ENCODE measurements around the gene THAP6.
"Not testable (repeated sequence)": the region's sequence is repeated elsewhere in the genome, so short reads cannot be mapped to it uniquely, and the experiment has no call there.

Gene THAP6

DNA sequence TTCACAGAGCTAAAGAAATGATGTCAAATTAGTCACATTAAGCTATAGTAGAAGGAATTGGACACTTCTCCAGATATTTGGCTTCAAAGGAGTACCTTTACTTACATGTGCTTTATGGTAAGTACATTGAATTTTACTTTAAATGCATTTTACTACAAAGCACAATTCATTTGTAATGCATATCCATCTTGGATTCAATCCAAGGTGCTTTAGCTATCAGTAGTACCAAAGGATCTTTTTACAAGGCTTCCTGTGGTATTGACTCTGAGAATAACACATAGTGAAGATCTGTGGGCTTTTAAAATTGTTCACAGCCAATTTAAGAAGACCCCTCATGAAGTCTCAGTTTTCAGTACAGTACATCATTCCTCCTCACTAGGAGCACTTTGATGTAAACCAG is 13.2 kb downstream of the THAP6 start:
- no peak for DNase-seq

DNA sequence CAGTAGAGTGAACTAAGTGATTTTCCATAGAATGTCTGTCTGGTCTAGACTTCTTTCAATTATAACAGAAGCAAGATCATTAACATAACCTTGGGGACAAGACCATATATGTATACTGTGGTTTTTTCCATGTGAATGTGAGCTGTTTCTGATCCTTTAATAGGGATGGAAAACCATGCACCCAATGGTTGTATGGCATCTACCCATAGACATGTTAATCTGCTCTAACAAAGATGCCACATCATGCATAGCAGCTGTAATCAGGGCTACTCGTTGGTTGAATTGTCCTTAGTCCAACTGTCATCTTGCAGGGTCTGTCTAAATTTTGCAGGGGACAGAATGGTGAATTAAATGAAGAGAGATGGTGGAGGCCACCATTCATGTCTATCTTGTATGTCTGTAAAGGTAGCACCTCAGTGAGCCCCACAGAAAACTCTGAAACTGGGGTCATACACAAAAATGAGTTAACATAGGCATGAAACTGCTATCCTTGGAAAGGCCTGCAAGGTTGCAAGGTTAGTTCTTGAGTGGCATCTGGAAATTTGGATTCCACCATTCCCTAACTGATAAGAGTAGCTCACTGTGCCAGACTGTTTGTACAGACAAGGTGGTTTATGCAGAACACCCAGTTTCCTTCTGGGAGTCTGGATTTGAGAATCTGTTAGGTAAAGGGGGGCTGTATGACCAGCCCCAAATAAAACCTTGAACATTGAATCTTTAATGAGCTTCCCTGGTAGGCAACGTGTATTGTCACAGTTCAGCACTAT is 16.5 kb downstream of the THAP6 start:
- no peak for DNase-seq

DNA sequence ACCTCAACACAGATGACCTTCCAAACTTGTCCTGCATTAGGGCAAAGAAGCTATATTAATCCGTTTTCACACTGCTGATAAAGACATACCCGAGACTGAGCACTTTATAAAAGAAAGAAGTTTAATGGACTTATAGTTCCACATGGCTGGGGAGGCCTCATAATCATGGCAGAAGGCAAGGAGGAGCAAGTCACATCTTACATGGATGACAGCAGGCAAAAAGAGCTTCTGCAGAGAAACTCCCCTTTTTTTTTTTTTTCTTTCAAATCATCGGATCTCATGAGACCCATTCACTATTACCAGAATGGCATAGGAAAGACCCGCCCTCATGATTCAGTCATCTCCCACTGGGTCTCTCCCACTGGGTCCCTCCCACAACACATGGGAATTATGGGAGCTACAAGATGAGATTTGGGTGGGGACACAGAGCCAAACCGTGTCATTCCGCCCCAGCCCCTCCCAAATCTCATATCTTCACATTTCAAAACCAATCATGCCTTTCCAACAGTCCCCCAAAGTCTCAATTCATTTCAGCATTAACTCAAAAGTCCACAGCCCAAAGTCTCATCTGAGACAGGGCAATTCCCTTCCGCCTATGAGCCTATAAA is 17.4 kb downstream of the THAP6 start:
- not testable (repeated sequence) for DNase-seq

DNA sequence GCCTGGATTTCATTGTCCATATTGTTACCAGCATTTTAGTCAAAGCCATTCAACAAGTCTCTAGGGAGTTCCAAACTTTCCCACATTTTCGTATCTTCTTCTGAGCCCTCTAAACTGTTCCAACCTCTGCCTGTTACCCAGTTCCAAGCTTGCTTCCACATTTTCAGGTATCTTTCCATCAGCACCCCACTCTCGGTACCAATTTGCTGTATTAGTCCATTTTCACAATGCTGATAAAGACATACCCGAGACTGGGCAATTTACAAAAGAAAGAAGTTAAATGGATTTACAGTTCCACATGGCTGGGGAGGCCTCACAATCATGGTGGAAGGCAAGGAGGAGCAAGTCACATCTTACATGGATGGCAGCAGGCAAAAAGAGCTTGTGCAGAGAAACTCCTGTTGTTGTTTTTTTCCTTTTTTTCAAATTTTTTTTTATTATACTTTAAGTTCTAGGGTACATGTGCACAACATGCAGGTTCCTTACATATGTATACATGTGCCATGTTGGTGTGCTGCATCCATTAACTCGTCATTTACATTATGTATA is 19.1 kb downstream of the THAP6 start:
- not testable (repeated sequence) for DNase-seq

DNA sequence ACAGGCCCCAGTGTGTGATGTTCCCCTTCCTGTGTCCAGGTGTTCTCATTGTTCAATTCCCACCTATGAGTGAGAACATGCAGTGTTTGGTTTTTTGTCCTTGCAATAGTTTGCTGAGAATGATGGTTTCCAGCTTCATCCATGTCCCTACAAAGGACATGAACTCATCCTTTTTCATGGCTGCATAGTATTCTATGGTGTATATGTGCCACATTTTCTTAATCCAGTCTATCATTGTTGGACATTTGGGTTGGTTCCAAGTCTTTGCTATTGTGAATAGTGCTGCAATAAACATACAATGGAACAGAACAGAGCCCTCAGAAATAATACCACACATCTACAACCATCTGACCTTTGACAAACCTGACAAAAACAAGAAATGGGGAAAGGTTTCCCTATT is 19.7 kb downstream of the THAP6 start:
- not testable (repeated sequence) for DNase-seq

DNA sequence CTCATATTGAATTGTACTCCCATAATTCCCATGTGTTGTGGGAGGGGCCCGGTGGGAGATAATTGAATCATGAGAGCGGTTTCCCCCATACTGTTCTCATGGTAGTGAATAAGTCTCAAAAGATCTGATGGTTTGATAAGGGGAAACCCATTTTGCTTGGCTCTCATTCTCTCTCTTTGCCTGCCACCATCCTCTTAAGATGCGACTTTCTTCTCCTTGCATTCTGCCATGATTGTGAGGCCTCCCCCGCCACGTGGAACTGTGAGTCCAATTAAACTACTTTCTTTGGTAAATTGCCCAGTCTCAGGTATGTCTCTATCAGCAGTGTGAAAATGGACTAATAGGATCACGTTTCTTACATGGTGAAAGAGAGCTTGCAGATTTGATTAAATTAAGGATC is 23.0 kb downstream of the THAP6 start:
- not testable (repeated sequence) for DNase-seq

DNA sequence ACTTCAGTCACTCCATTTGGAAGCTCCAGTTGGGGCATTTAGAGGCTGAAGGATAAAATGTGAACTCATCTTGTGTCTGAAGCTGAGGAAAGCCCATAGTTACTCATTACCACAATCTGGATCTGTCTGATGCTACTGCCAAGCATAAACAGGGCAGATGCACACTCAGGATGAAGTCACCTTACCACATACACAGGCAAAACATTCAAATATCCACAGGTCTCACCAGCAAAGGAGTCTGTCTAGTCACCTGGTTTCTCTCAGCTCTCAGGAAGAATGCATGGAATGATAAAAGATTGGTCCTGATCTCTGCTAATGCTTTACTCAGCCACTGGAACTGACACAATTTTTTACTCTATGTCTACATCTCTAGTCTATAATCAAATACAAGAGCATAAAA is 28.6 kb downstream of the THAP6 start:
- DNase-seq: peak; percentile 4

DNA sequence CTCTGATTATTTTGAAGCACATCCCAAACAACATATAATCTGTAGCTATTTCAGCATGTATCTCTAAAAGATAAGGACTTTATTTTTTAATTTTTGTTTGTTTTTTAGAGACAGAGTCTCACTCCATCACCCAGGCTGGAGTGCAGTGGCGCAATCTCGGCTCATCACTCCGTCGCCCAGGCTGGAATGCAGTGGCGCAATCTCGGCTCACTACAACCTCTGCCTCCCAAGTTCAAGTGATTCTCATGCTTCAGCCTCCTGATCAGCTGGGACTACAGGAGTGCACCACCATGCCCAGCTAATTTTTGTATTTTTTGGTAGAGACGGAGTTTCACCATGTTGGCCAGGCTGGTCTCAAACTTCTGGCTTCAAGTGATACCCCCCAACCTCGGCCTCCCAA is 29.9 kb downstream of the THAP6 start:
- not testable (repeated sequence) for DNase-seq

DNA sequence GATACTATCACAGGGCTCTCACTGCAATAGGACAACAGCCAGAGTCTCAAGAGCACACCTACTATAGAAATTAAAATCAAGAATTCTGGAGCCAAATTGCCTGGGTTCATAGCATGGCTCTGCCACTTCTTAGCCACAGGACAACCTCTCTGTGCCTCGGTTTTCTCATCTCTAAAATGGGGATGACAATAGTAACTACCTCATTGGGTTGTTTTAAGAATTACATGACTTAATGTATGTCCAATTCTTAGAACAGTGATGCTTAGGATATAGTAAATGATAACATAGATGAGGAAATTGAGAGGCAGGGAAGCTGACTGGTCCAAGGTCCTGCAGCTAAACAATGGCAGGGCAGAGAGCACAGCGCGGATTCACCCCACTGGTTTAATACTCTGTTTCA is 30.6 kb downstream of the THAP6 start:
- no peak for DNase-seq

DNA sequence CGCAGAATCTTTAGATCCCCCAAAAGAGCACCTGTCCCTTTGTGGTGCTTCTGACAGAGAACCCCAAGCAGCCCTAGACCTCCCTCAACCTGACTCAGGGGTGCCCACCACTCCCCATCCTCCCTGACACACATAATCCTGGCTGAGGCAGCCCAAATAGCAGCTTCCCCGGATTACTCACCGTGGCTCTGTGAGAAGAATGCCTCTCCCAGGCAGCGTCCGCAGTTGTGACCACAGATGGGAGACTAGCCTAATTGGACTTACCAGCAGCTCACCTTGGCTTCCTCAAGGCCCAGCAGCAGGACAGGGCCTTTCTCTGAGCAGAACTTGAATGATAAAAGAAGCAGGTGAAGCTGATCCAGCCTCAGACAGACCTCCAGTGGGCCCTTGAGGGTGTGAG is 31.3 kb downstream of the THAP6 start:
- DNase-seq: no peak

DNA sequence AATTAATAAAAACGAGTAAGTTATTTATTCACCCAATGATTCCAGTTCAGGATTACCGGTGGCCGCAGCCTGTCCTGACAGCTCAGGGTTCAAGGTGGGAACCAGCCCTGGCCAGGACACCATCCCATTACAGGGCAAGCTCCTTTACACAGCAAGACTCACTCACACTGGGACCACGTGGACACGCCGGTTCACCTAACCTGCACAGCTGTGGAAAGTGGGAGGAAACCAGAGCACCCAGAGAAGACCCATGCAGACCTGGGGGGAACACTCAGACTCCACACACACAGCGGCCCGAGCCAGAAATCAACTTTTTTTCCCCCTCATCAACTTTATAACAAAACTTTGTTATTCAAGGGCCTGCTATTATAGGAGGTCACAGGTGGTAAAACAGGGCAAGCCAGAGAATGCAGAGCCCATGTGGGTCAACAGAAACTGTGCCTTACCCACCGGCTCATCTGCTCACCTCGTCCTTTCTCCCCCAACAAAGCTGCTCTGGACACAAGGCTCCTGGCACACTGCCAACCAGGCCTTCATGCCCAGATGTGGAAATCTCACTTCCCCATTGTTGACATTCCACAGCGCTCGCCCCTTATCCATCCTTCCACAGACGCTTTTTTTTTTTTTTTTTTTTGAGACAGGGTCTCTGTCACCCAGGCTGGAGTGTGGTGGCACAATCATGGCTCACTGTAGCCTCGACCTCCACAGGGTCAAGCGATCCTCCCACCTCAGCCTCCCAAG is 33.5 kb downstream of the THAP6 start:
- no peak for DNase-seq

DNA sequence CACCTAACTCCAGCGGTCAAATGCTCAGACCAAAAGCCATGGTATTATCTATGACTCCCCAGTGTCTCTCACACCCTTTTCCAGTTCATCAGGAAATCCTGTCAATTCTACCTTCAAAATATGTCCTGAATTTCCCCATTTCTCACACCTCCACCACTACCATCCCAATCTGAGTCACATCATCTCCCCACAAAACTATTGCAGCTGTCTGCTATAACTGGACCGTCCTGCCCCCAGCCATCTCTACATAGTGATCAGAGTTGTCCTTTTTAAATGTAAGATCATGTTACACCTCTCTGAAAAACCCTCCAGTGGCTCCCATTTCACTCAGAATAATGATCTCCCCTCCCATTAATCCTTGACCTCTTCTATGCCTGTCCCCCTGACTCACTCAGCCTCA is 34.7 kb downstream of the THAP6 start:
- peak; percentile 19 for DNase-seq

DNA sequence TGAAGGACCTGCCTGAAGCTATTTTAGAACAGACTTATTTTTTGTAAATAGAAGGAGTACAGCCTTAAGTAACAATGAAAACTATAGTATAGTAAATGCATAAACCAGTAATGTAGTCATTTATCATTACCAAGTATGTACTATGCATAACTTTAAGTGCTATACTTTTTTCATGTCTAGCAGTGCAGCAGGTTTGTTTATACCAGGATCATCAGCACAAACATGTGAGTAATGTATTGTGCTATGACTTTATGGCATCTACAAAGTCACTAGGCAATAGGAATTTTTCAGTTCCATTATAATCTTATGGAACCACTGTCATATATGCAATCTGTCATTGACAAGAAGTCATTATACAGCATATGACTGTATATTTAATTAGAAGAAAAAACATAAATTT is 38.2 kb downstream of the THAP6 start:
- no peak for DNase-seq

DNA sequence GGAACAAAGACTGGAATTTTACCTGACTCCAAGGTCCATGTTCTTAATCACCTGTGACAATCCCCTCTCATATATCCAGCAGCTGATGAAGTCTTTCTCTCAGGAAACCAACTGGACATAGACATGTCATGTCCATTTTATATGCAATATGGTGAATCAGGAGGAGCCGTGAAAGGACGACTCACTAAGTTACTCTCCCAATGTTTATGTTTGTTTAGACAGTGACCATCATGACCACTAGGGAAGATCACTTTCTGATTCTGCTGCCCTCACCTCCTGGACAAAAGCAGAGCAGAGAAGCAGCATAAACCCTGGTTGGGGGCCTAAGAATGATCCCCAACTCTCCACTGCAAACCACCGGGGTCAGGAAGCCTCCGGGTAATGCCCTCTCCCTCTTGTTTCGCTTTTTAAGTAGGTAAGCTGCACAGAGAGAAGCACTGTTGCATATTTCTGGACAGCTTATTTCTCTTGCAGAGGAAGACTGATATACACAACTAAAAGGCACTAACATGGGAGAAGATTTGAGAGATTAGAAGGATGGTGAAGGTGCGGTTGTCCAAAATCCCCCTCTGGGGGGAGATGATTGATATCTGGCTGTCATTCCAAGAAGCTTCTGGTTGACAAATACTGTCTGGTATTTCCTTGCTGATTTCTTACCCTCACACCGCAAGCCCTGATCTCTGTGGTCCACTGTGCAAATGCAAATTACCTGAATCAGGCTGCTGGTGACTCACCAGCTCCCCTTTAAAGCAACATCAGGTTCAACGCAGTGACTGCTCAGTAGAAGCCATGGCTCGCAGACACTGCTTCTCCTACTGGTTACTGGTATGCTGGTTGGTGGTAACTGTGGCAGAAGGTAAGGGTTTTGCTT is 41.3 kb downstream of the THAP6 start, which contains the start of gene ODAPH:
TSS of gene ODAPH (plus strand) at position 773 of the 871 bp plus-strand sequence. CDS start at position 790, 17 bp downstream.
- peak; percentile 75 for DNase-seq

DNA sequence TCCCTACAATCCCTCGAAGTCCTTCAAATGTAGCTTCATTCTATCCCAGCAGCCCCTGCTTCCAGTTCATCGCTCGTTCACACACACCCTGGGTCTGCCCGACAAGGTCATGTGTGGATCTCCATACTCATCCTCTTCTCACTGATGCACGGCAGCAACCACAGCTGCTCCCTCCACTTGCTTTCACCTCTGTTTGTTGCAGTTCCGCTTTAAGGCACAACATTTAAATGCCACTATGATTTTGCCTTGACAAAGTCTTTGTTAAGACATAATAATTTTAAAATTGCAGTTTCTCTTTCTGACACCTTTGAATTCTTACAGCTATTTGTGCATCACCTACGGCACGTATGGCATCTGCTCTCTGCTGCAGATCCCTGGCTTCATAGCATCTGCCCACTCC is 43.4 kb downstream of the THAP6 start:
- DNase-seq: no peak

DNA sequence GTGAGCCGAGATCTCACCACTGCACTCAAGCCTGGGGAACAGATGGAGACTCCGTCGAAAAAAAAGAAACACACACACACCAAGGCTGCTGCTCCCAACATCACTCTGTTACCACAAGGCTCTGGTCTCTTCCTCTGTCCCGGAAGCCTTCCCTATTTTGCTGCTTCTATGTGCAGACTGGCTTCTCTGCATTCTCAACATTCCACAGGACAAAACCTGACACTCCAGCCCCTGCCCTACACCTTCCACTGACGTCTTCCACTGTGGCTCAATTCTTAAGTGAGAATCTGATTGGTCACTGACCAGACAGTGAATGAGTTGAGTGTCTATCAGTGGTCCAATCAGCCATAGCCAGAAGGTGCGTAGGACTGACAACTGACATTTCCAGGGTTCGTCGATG is 47.5 kb downstream of the THAP6 start:
- DNase-seq: no peak

DNA sequence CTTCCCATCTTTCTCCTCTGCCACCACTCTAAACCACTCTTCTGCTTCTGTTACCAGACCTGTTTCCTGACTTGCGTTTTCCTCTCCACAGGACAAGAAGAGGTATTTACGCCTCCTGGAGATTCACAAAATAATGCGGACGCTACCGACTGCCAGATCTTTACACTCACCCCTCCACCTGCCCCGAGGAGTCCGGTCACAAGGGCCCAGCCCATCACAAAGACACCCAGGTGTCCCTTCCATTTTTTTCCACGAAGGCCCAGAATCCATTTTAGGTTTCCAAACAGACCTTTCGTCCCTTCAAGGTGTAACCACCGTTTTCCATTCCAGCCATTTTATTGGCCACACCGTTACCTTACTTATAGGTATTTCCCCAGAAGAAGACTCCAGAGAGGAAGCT is 49.8 kb downstream of the THAP6 start:
- DNase-seq: no peak

DNA sequence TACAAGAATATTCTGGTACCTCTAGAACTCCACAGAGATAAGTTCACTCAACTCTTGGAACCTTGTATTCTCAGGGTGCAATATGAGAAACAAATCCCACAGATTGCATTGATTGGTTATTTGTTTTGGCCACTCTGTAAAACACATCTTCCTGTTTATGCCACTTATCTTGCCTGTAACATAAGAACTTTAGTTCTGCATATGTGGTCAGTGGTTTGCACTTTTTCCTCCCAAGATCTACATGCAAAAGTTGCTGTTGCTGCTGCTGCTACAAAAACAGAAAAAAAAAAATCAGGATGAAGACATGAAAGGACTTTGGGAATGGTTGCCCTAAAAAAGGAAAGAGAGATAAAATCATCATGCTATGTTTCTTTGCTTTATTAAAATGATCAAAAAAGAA is 51.2 kb downstream of the THAP6 start:
- no peak for DNase-seq

DNA sequence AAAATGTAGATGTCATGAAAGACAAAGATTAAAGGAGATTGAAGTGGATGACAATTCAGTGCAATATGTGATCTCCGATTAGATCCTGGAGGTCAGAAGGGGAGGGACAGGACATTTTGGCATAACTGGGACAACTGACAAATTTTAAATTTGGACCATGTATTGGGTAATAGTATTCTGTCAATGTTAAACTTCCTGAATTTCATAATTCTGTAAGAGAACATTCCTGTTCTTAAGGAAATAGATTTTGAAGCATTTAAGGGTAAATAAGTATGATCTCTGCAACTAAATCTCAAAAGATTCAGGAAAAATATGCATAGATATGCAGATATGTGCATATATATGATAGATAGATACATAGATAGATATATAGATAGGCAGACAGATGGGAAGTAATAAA is 52.6 kb downstream of the THAP6 start:
- no peak for DNase-seq

DNA sequence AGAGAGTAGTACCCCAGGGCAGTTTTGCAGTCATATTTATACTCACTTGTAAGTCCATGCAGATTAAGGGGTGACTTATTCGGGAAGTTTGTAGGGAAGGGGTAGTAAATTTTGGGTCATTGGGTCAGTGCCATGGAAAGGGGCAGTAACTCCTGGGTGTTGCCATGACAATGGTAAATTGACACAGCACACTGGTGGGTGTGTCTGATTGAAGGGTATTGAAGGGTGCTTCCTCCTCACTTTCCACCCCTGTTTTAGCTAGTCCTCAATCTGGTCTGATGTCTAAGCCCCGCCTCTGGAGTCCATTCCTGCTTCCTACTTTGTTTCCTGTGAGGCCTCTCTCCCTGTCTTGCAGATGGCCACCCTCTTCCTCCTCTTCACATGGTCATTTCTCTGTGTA is 53.5 kb downstream of the THAP6 start:
- DNase-seq: no peak
